Measurements from ENCODE around the gene PARM1. TPM values are rescaled to one million over a fixed set of nuclear protein-coding genes. Genes with fewer than 3 reads are reported as not detected.

PARM1 gene
- total RNA-seq, 4 donors from 2014 or later, result 22.6 to 116 (median 45.5) TPM

- intact Hi-C loops (cut with DNase I; ENCODE audit: low total_unique reads), result no loop called here
- Histone ChIP-seq H3K4me3 (no peak overlapping the region), H3K4me1 (no peaks in the 10 kb centered on the region), H3K36me3 (no peaks in the 10 kb centered on the region), H3K9me3 (no peaks in the 10 kb centered on the region), H3K27ac (no peak overlapping the region), H3K27me3 (no peaks in the 10 kb centered on the region)
- no peak for TF ChIP-seq CTCF (IDR thresholded peaks at IDR 0.05)
- no peak for TF ChIP-seq POLR2A (IDR thresholded peaks at IDR 0.05)
- DNase-seq, result no peak
Observed at GRCh38 chr4:75081561-75081960, 148.6 kb downstream of the PARM1 start.

- Histone ChIP-seq H3K4me1 (no peaks in the 10 kb centered on the region), H3K4me3 (no peak overlapping the region), H3K27ac (no peak overlapping the region), H3K27me3 (no peaks in the 10 kb centered on the region), H3K9me3 (no peaks in the 10 kb centered on the region), H3K36me3 (no peaks in the 10 kb centered on the region)
- TF ChIP-seq CTCF (IDR thresholded peaks at IDR 0.05) (no peak), POLR2A (IDR thresholded peaks at IDR 0.05) (no peak)
- intact Hi-C loops (cut with DNase I; ENCODE audit: low total_unique reads), result no loop called here
- DNase-seq, result no peak
Observed at GRCh38 chr4:75087416-75087815, 154.5 kb downstream of the PARM1 start.

- Histone ChIP-seq H3K9me3 (no peaks in the 10 kb centered on the region), H3K27ac (no peak overlapping the region), H3K4me3 (no peak overlapping the region), H3K36me3 (no peaks in the 10 kb centered on the region), H3K27me3 (no peaks in the 10 kb centered on the region), H3K4me1 (no peaks in the 10 kb centered on the region)
- intact Hi-C loops (cut with DNase I; ENCODE audit: low total_unique reads), result no loop called here
- TF ChIP-seq CTCF (IDR thresholded peaks at IDR 0.05), result no peak
- no peak for TF ChIP-seq POLR2A (IDR thresholded peaks at IDR 0.05)
- no peak for DNase-seq
Observed at GRCh38 chr4:75087865-75088264, 154.9 kb downstream of the PARM1 start.

GRCh38 chr4:75089206-75089605 is 156.3 kb downstream of the PARM1 start:
- Histone ChIP-seq H3K36me3 (no peaks in the 10 kb centered on the region), H3K4me1 (no peaks in the 10 kb centered on the region)
- DNase-seq, result no peak

GRCh38 chr4:75099321-75099720 is 166.4 kb downstream of the PARM1 start:
- no peak overlapping the region for H3K27ac ChIP-seq
- intact Hi-C loops (cut with DNase I; ENCODE audit: low total_unique reads), result no loop called here

More at GRCh38 chr4:75089206-75089605, 156.3 kb downstream of the PARM1 start:
- intact Hi-C loops (cut with DNase I; ENCODE audit: low total_unique reads), result no loop called here
- H3K9me3 ChIP-seq, result no peaks in the 10 kb centered on the region
- TF ChIP-seq POLR2A (IDR thresholded peaks at IDR 0.05) (no peak), CTCF (IDR thresholded peaks at IDR 0.05) (no peak)
- no peak overlapping the region for H3K4me3 ChIP-seq
- no peaks in the 10 kb centered on the region for H3K27me3 ChIP-seq
- no peak overlapping the region for H3K27ac ChIP-seq

More at GRCh38 chr4:75099321-75099720, 166.4 kb downstream of the PARM1 start:
- H3K36me3 ChIP-seq, result no peaks in the 10 kb centered on the region
- H3K9me3 ChIP-seq, result no peaks in the 10 kb centered on the region
- no peak for DNase-seq
- H3K4me3 ChIP-seq, result no peak overlapping the region
- no peaks in the 10 kb centered on the region for H3K27me3 ChIP-seq
- H3K4me1 ChIP-seq, result no peaks in the 10 kb centered on the region
- no peak for TF ChIP-seq POLR2A (IDR thresholded peaks at IDR 0.05)
- no peak for TF ChIP-seq CTCF (IDR thresholded peaks at IDR 0.05)

Other genes starting within 250 kb of the PARM1 start
- 1 to 10 TPM in 3 of 4 donors, under 1 TPM in 1; 0.26 to 3.0 (median 2.3) TPM for gene BTC, start 138.6 kb upstream of the PARM1 start, total RNA-seq